GM20000 (cell line): ENCODE results near the gene ARHGAP30.

Experiments
- DNase-seq: peaks from one replicate; pipeline ENCODE4 v3.0.0; 2012; ENCODE audit warnings: low spot score
- CTCF ChIP-seq: IDR thresholded peaks from 2 replicates; pipeline ENCODE4 v1.5.1; 2012; ENCODE audit warnings: mild to moderate bottlenecking, control low read depth; ENCODE audit errors: extremely low read depth, missing control alignments

The ARHGAP30 gene

GRCh38 chr1:160999376-160999775 lies 70.3 kb downstream of the ARHGAP30 start:
- no peak for TF ChIP-seq CTCF
- DNase-seq: no peak

- peak; percentile 56 for TF ChIP-seq CTCF
- peak; percentile 59 for DNase-seq
Observed at GRCh38 chr1:160997323-160998038, 72.2 kb downstream of the ARHGAP30 start.
